Upper lobe of right lung (tissue), 1 donor: ENCODE data around the gene HDAC1. TPM values are rescaled to one million over a fixed set of nuclear protein-coding genes. Genes with fewer than 3 reads are reported as not detected.

Experiments
- ATAC-seq: fragments of 200-7000 bp; cut with Tn5 transposase; one replicate; pipeline ENCODE4 v1.9.1; 2020; ENCODE audit warnings: mild to moderate bottlenecking, moderate library complexity
- DNase-seq: peaks from one replicate; pipeline ENCODE4 v3.0.0-alpha.2; 2020
- H3K27ac ChIP-seq: fragments of 200-600 bp; one replicate; pipeline ENCODE4 v1.8.0; 2022
- H3K27me3 ChIP-seq: fragments of 200-600 bp; one replicate; pipeline ENCODE4 v1.8.0; 2022; ENCODE audit warnings: mild to moderate bottlenecking
- H3K36me3 ChIP-seq: fragments of 200-600 bp; one replicate; pipeline ENCODE4 v1.8.0; 2022
- H3K4me1 ChIP-seq: fragments of 200-600 bp; one replicate; pipeline ENCODE4 v1.8.0; 2022
- H3K4me3 ChIP-seq: fragments of 200-600 bp; one replicate; pipeline ENCODE4 v1.8.0; 2022; ENCODE audit warnings: mild to moderate bottlenecking
- H3K9me3 ChIP-seq: fragments of 200-600 bp; one replicate; pipeline ENCODE4 v1.8.0; 2022
- CTCF ChIP-seq: fragments of 200-600 bp; IDR thresholded peaks from one replicate; pipeline ENCODE4 v1.8.0; 2022; ENCODE audit warnings: antibody characterized with exemption
- intact Hi-C: fragments of 100-400 bp; cut with DNase I; formaldehyde crosslinking; loops from one replicate; pipeline ENCODE4 v1.11.0; 2022
- total RNA-seq: library from RNA; stranded (reverse); fragmentation: NEBNext Ultra II Directional; extraction: Animal tissue kit (Norgen Biotek cat#: 25700); gene quantifications from one replicate; pipeline ENCODE4 v1.2.1, GENCODE V29; 2021
- donor health status: DM: no; HTN: yes; CAD: no; lungs with severe emphysema.

Gene HDAC1
- total RNA-seq, 1 donor from 2014 or later = 71.2 TPM

GRCh38 chr1:32362474-32363313 is 70.8 kb downstream of the HDAC1 start, which contains the start of the genes FAM229A and TSSK3:
Gene FAM229A (minus strand): TSS chr1:32362485. CDS start chr1:32362091, 394 bp downstream.
Gene TSSK3 (plus strand): TSS chr1:32362539. CDS start chr1:32362702, 163 bp downstream.
- peaks cover 11% of the 10 kb centered on the region for H3K4me1 ChIP-seq
- no peak for TF ChIP-seq CTCF
- H3K36me3 ChIP-seq = peaks cover 32% of the 10 kb centered on the region
- peak within 1 kb of the TSS; percentile 40 for H3K4me3 ChIP-seq
- no peaks in the 10 kb centered on the region for H3K27me3 ChIP-seq
- peak within 1 kb of the TSS; percentile 11 for H3K27ac ChIP-seq
- H3K9me3 ChIP-seq = no peaks in the 10 kb centered on the region
- DNase-seq = no peak
- ATAC-seq = no peak
- intact Hi-C loops = no loop called here

DNA sequence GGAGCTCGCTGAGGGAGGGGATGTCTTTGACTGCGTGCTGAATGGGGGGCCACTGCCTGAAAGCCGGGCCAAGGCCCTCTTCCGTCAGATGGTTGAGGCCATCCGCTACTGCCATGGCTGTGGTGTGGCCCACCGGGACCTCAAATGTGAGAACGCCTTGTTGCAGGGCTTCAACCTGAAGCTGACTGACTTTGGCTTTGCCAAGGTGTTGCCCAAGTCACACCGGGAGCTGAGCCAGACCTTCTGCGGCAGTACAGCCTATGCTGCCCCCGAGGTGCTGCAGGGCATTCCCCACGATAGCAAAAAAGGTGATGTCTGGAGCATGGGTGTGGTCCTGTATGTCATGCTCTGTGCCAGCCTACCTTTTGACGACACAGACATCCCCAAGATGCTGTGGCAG is 71.8 kb downstream of the HDAC1 start:
- Histone ChIP-seq H3K9me3 (no peaks in the 10 kb centered on the region), H3K4me1 (peaks cover 11% of the 10 kb centered on the region), H3K27me3 (no peaks in the 10 kb centered on the region), H3K4me3 (no peak overlapping the region), H3K27ac (no peak overlapping the region), H3K36me3 (peaks cover 43% of the 10 kb centered on the region)
- DNase-seq (peak; percentile 75), ATAC-seq (peak; percentile 5)
- TF ChIP-seq CTCF = no peak
- intact Hi-C loops = no loop called here

DNA sequence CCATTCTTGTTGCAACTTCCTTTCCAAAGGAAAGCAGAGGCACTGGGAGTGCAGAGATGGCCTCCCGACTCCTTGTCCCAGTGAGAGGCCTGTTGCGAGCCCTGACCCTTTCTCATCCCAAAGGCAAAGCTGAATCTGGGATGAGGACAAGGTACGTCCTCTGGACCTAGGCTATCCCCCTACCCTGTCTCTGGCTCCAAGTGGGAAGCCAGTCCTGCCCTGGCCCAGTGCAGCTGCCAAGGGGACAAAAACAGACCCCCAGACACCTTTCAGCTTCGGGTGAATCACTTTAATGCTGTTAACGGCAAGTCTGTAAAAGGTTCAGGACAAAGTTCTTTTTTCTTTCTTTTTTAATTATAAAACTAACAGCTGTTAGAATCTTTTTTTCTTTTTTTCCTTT is 73.0 kb downstream of the HDAC1 start:
- Histone ChIP-seq H3K9me3 (no peaks in the 10 kb centered on the region), H3K4me1 (peaks cover 11% of the 10 kb centered on the region), H3K27me3 (no peaks in the 10 kb centered on the region), H3K27ac (no peak overlapping the region), H3K4me3 (no peak overlapping the region), H3K36me3 (peaks cover 54% of the 10 kb centered on the region)
- TF ChIP-seq CTCF = no peak
- ATAC-seq (no peak), DNase-seq (no peak)
- intact Hi-C loops = no loop called here

DNA sequence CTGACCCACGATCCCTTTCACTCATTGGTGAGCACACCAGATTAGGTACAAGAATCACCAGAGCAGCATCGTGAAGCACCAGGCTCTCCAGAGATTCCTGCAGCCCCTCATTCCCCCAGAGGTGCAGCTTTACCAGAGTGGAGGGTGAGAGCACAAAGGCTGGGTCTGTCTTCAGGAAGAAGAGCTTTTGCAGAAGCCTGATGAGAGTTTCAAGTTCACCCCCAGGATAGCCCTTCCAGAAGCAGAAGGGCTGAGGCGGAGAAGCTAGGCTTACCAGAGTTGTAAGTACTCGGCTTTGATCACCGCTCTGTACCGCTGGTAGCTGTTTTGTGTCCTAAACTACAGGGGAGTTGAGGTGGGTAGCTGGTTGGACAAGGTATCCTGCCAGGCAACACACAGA is 73.6 kb downstream of the HDAC1 start:
- intact Hi-C loops = no loop called here
- no peak overlapping the region for H3K4me3 ChIP-seq

DNA sequence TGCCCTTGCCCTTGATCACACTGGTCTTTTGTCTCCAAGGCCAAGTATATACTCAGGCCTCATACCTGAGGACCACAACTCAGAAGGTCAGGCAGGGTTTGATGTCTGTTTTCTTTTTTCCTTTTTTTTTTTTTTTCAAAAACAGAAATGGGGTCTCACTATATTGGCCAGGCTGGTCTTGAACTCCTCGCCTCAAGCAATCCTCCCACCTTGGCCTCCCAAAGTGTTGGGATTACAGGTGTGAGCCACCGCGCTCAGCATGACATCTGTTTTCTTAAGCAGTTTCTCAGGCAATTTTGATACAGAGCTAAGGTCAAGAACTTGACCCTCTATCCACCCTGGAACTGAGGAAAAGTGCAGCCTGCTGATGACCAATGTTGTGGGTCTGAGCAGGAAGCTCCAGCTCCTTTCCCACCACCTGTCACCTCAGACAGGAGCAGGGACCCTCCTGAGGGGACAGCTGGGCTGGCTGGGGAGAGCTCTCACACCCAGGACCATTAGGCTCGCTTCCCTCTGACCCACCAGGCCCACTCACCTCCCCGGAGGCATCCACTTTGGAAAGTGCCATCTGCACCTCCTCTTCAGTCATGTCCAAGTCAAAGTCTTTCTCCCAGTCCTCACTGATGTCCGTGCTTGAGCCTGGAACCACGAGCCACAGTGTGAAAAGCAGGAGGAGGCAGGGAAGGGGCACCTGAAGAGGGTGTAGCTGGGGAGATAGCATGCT is 76.2 kb downstream of the HDAC1 start:
- no peak for DNase-seq
- Histone ChIP-seq H3K27ac (no peak overlapping the region), H3K36me3 (peaks cover 76% of the 10 kb centered on the region)

More for the DNA sequence above, 73.6 kb downstream of the HDAC1 start:
- no peak for ATAC-seq
- H3K27me3 ChIP-seq = no peaks in the 10 kb centered on the region
- no peak for TF ChIP-seq CTCF
- H3K4me1 ChIP-seq = peaks cover 11% of the 10 kb centered on the region
- H3K9me3 ChIP-seq = no peaks in the 10 kb centered on the region
- DNase-seq = no peak
- no peak overlapping the region for H3K27ac ChIP-seq
- H3K36me3 ChIP-seq = peaks cover 59% of the 10 kb centered on the region

More for the DNA sequence above, 76.2 kb downstream of the HDAC1 start:
- Histone ChIP-seq H3K4me3 (no peak overlapping the region), H3K9me3 (no peaks in the 10 kb centered on the region), H3K27me3 (no peaks in the 10 kb centered on the region), H3K4me1 (no peaks in the 10 kb centered on the region)
- intact Hi-C loops = no loop called here
- no peak for ATAC-seq
- no peak for TF ChIP-seq CTCF
